Left cardiac atrium (tissue), 4 donors: ENCODE data around the gene KLRF2. TPM values are rescaled to one million over a fixed set of nuclear protein-coding genes. Genes with fewer than 3 reads are reported as not detected.
"Not testable (repeated sequence)": the region's sequence is repeated elsewhere in the genome, so short reads cannot be mapped to it uniquely, and the experiment has no call there.

Source experiments
- ATAC-seq, 2 donors: fragments of 200-7000 bp; cut with Tn5 transposase; one replicate each; pipeline ENCODE4 v1.9.1; 2020; ENCODE audit warnings: mild to moderate bottlenecking in 2 of 2, moderate library complexity in 2 of 2
- DNase-seq: peaks from one replicate; pipeline ENCODE4 v3.0.0-alpha.2; 2020
- intact Hi-C, 2 donors: fragments of 100-400 bp; cut with DNase I; formaldehyde crosslinking; loops; one replicate each; pipeline versions ENCODE4 v1.14.1 to v1.15.1; 2022 to 2023
- long read RNA-seq: library from polyadenylated mRNA; unstranded; transcript quantifications from one replicate; pipeline ENCODE4 v2.0.0, GENCODE V29; 2021
- total RNA-seq, 2 donors: library from RNA; stranded (reverse); fragmentation: NEBNext Ultra II Directional; extraction: Animal tissue kit (Norgen Biotek cat#: 25700); gene quantifications; one replicate each; pipeline ENCODE4 v1.2.1, GENCODE V29; 2021
- donor health status: DM: no; HTN: yes; CAD: no.
- donor health status: DM: no; HTN: yes; CAD: no; lungs with severe emphysema.
- donor health status: DM: yes; HTN: yes; CAD: no.
- donor health status: Dilated cardiomyopathy.

The KLRF2 gene, protein sequence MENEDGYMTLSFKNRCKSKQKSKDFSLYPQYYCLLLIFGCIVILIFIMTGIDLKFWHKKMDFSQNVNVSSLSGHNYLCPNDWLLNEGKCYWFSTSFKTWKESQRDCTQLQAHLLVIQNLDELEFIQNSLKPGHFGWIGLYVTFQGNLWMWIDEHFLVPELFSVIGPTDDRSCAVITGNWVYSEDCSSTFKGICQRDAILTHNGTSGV
- not detected for total RNA-seq
- long read RNA-seq, result 0 reads

DNA sequence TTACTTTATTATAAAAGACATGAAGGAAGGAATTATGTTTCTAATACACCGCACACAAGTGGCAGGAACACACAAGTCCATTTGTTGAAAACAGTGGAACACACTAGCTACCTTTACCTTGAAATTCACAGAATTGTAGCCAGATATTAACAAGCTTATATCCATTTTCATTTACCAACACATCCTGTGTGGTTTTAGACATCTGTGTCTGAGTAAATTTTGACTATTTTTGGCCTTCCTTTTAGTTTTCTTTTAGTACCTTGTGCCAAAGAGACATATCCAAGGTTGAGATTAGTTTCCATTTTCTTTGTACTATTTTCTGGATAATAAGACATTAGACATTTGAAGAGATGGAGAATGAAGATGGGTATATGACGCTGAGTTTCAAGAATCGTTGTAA, at the start of gene KLRF2:
TSS of gene KLRF2 (plus strand) at position 244 of the 400 bp plus-strand sequence. CDS start at position 351, 107 bp downstream.
- ATAC-seq (no peak), DNase-seq (no peak)
- intact Hi-C loops, result no loop called here

DNA sequence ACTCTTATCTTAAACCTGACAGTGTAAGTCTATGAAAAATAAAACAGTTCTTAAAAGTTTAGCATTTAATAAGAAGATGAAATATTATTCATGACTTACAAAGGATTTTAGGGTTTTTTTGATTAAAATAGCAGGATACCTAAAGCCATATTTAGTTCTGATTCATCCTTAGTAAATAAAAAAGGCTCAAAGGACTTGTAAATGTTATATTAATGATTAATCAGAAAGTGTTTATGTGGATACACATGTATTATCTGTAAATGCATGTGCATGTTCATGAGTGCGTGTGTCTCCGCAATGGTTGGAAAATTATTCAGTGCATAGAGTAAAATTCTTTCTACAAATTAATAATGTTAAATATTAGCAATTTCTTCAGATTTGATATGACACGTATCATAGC, 49.6 kb upstream of the KLRF2 start:
- DNase-seq (no peak), ATAC-seq (no peak)
- intact Hi-C loops, result no loop called here

DNA sequence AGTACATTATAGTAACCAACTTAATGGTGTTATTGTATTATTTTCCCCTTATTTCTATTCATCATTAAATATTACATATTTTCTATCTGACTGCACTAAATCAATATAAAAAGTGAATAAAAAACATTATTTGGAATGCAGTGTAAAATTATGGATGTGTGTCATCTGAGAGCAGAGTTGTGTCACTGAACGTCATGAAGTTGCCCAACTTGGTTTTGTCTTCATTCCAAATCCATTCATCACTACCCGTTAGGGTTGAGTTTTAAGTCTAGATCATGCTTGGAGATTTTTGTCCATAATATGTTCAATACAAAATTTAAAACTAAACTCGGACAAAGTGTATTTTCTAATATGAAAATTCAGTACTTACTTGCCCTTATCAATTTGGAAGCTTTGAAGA, 37.9 kb upstream of the KLRF2 start:
- no peak for ATAC-seq
- intact Hi-C loops, result no loop called here
- DNase-seq, result no peak

DNA sequence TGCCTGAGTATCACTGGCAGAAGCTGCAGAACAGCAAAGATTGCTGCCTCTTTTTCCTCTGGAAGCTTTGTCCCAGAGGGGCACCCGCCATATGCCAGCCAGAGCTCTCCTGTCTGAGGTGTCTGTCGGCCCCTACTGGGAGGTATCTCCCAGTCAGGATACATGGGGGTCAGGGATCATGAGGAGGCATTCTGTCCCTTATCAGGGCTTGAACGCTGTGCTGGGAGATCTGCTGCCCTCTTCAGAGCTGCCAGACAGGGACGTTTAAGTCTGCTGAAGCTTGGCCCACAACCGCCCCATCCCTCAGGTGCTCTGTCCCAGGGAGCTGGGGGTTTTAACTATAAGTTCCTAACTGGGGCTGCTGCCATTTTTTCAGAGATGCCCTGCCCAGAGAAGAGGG, 32.4 kb upstream of the KLRF2 start:
- DNase-seq, result no peak
- ATAC-seq, result no peak
- intact Hi-C loops, result no loop called here

DNA sequence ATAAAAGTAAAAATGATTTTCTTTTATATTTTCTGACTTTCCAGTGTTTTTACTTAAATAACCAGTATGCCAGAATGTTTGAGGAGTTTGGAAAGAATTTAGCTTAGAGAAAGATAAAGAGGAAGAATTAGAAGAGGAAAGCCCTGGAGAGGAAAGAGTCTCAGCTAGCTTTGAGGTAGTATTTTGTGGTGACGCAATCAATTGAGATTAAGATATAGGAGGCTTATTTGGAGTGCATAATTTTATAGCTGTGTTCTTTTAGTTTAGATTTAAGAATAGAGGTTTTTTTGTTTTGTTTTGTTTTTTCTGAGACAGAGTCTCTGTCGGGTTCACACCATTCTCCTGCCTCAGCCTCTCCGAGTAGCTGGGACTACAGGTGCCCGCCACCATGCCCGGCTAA, 30.2 kb upstream of the KLRF2 start:
- ATAC-seq (no peak), DNase-seq (no peak)

DNA sequence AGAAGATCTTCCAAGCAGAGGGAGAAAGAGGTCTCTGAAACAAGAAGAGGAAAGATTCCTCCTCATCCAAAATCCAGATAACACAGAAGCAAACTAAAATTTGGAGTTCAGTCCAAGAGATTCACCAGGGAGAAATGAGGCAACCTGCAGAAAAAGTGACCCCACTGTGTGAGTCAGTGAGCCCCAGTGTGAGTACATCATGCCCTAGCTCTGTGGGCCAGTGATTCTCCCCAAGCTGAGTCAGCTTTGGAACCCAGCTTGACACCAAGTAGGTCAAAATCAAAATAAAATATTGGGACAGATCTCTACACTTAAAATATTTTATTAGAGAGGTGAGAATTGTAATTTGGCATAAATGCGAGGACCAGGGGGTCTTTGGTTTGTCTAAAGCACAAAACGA, 29.4 kb upstream of the KLRF2 start:
- DNase-seq (no peak), ATAC-seq (no peak)
- intact Hi-C loops, result no loop called here

More for the DNA sequence above, 30.2 kb upstream of the KLRF2 start:
- intact Hi-C loops, result no loop called here

DNA sequence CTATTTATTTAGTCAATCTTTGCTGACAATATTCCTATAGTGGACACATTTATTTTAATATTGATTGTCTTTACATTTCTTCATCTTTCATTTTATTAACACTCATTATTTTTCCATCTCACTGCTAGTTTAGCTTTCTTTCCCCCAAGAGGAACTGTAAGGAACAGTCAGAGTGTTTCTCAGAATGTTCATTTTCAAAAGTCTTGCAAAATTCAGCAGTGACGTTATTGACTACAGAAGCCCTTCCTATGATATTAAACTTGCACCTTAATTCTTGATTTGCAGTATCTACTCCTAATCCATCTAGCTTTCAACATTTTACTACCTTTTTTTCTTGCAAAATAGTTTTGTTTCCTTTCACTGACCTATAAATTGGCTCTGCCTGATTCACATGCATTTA, 25.1 kb upstream of the KLRF2 start:
- intact Hi-C loops, result no loop called here
- ATAC-seq (no peak), DNase-seq (no peak)

DNA sequence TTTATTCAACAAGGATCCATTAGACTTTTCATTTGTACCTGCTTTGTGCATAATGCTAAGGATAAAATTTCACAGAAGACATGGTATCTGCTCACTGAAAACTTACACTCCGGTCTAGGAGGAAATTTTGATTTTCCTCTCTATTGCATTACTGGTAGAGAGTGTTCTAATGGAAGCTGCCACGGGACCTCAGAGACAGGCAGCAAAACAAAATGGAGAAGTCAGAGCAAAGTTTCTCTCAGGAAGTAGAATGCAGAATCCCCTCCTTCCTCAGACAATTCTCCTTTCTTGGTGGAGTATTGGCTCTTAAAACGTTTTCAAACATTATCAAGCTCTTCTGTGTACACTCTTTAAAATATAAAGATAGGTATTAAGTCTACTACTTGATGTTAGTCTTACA, 24.4 kb upstream of the KLRF2 start:
- DNase-seq (no peak), ATAC-seq (no peak)
- intact Hi-C loops, result no loop called here

DNA sequence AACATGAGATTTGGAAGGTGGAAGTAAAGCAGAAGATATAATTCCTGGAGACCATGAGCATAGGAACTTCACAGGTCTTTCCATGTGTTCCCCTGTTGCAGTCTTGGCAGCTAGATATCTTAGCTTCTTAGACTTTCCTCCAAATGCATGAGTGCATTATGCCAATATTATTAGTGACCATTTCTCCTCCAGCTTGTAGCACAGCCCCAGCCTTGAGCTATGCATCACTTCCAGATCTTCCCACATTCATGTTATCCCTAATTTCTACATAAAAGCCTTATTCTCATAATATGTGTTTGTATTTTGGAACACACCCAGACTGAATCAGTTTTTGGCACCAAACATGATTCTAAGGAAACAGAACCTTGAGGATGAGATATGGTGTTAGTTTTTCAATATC, 23.2 kb upstream of the KLRF2 start:
- intact Hi-C loops, result no loop called here
- ATAC-seq, result no peak
- DNase-seq, result no peak

DNA sequence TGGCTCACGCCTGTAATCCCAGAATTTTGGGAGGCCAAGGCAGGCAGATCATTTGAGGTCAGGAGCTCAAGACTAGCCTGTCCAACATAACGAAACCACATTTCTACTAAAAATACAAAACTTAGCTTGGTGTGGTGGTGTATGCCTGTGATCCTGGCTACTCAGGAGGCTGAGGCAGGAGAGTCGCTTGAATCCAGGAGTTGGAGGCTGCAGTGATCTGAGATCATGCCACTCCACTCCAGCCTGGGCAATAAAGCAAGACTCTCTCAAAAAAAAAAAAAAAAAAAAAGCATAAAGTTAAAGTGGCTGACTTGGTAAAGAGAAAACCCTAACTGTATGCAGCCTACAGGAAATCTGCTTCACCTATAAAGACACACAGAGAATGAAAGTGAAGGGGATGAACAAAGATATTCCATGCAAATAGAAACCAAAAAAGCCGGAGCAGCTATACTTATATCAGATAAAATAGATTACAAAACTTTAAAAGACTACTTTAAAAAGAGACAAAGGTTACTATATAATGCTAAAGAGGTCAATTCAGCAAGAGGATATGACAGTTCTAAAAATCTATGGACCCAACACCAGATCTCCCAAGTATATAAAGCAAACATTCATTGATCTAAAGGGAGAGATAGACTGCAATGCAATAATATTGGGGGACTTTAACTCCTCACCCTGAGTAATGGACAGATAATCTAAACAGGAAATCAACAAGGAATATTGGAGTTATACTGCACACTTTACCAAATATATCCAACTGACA, 16.2 kb upstream of the KLRF2 start:
- intact Hi-C loops, result no loop called here

DNA sequence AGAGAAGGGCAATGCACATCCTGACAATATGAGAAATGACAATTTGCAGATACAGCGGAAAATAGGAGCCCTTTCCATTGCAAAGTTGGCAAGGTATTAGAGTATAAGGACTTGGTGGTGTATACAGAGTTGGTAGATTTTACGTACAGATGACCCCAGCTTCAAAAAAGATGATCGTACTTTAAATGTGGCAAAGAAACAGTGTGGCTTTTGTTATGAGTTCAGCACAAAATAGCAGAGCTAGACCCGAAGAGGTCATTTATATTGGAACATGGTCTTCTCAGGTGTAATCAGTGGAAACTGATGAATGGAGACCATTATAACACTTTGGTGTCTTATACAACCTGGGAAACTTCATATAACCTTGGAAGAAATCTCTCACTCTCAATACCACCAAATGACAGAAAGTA, 14.4 kb upstream of the KLRF2 start:
- no peak for DNase-seq

More for the DNA sequence above, 16.2 kb upstream of the KLRF2 start:
- ATAC-seq (no peak), DNase-seq (no peak)

DNA sequence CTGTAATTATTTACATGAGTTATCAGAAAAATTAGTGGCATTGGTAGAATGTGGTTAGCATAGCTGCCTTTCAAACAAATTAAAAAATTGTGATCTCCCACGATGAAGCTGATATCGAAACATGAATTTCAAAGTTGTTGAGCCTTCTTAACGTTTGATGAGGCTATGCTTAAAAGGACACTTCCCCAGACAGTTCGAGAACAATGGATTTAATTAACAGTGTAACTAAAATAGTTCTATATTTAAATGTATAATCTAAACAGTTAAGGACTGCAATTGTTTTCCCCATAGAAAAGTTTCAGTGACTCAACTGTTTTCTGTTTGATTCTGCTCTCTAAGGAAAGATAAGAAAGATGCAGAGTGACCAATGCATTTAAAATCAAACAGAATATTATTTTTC, 13.8 kb upstream of the KLRF2 start:
- ATAC-seq, result no peak
- intact Hi-C loops, result no loop called here

More for the DNA sequence above, 14.4 kb upstream of the KLRF2 start:
- intact Hi-C loops, result no loop called here
- ATAC-seq, result no peak

DNA sequence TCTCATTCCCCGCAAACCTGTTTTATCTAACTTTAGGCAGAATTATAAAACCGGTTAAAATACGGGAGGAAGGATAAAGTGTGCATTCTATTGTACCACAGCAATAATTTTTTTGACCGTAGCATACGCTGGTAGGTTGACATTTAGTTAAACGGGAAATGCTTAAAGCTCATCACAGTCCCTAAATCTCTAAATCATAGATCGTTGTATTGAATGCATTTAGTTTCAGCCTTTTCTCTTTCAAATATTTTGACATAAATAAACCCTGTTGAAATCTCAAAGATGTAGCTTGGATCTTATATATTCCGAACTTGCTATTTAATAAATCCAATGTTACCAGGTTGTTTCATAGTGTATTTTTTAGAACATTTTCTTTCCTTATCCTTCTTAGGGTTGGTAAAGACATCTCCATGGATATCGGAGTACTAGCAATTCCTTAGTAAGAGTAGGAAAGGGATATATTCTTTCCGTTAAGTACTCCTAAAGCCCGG, 12.9 kb upstream of the KLRF2 start:
- DNase-seq (no peak), ATAC-seq (no peak)
- intact Hi-C loops, result no loop called here

More for the DNA sequence above, 13.8 kb upstream of the KLRF2 start:
- DNase-seq, result no peak

DNA sequence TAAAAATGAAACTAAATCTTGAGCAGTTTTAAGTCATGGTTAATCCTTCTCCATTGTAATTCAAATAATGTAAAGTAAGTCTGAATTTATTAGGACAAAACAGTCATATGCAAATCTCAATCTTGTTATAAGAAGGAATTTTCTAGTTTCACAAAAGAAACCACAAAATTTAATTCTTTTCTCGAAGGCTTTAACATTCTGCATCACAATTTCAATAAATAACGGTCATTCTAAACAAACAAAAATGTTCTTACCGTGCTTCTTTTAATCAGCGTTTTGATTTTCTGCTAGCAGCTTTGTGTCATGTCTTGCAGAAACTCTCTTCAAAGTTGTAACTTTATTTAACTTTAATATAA, 12.4 kb upstream of the KLRF2 start:
- intact Hi-C loops, result no loop called here
- DNase-seq (no peak), ATAC-seq (no peak)

DNA sequence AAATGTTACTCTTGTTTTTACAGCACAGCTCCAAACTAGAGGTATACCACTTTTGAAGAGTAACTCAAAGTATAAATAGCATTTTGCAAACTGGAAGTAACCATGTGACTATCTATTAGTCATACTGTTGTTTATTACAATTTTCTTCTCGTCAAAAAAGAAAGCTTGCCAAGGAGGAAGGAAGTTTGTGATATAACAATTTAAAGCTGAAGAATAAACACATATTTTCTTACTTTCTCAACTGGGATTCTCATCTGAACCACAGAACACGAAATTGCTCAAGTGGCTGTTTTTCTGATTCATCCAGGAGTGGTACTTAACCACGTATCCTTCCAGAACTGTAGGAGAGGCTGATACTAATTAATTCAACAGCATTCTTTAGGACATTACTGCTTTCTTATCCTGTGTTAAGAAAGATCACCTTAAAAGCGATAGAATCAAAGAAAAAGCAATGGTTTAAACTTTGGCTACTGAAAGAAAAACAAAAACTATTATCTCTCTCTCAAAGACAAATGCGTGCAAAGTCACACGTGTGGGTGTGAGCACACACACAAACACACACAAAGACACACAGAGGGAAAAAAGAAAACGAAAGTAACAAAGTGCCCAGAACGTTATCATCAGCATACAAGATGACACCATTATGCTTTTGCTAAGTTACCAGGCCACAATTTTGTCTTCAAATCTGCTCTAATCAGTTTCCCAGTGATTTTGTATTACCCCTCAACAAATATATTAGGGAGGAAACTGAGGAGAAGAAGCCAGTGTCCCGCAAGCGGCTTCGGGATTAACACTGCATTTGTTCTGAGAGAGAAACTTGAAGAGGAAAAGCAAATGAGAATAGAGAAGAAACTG, 11.8 kb upstream of the KLRF2 start, which contains the start of gene CLEC2B:
TSS of gene CLEC2B (minus strand) at position 48 of the 855 bp plus-strand sequence.
- DNase-seq (no peak), ATAC-seq (peak; percentile 64 to 82)
- intact Hi-C loops, result no loop called here

DNA sequence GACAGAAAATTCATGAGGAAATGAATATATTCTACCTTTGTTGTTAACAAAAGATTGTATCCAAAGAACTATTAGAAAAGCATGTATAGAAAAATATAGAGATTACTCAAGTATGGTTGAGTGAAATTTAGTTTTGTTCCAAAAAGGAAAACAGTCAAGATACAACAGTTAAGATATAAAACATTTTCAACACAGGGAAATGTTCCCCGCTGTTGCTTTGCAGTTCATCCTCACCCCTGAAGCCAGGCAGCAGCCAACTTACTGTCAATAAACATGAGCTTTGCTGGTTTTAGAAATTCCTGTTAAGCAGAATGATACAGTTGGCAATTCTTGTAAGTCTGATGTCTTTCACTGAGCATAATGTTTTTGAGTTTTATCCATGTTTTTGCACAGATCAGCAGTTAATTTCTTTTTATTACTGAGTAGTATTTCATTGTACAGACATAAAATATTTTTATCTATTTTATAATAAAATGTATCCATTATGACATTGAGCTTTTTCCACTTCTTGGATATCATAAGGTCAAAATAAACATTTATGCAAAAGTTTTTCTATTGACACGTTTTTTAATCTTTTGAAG, 10.9 kb upstream of the KLRF2 start:
- DNase-seq, result no peak
- peak in 1 of 2 donors; percentile 42 for ATAC-seq
- intact Hi-C loops, result no loop called here

DNA sequence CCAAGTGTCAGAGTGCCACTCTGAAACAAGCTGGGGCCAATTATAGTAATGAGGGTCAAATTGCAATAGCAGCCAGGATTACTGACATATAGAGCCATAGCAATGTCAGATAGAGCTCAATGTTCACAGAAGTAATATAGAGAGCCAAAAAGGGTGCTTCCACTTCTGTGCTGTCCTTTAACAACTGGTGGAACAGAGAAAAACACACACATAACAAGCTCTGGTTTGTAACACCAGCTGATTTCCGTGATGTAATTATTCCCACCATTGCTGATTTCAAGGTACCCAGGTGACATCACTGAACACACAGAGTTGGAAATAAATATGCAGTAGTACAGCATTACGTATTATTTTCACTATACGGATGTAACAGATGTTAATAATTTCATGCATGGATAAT, 9.1 kb upstream of the KLRF2 start:
- intact Hi-C loops, result no loop called here
- DNase-seq, result no peak
- ATAC-seq, result no peak

DNA sequence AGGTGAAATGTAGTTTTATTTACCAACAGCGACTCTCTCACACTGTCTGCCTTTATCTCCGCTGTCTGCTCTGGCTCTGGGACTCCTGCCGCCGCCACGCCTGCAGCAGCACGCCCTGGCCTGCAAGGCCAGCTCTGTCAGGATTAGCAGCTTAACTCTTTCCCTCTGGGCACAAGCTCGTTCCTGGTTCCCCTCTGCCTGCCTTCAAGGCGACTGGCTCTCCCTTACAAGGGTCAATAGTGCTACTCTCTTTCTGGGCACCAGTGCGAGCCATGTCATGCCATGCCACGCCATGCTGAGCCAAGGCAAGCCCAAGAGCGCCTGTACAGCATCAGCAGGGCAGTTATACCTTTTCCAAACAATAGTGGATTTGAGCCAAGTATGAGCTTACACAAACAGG, 8.5 kb upstream of the KLRF2 start:
- no peak for DNase-seq
- intact Hi-C loops, result no loop called here
- peak in 1 of 2 donors; percentile 71 for ATAC-seq

DNA sequence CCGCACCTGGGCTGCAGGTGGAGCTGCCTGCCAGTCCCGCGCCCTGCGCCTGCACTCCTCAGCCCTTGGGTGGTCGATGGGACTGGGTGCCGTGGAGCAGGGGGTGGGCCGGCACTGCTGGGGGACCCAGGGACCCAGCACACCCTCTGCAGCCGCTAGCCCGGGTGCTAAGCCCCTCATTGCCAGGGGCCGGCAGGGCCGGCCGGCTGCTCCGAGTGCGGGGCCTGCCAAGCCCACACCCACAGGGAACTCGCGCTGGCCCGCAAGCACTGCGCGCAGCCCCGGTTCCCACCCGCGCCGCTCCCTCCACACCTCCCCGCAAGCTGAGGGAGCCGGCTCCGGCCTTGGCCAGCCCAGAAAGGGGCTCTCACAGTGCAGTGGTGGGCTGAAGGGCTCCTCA, 5.2 kb upstream of the KLRF2 start:
- DNase-seq, intact Hi-C loops, ATAC-seq: not testable (repeated sequence)
